ENCODE data around the gene TMEM33.
"Not testable (repeated sequence)": the region's sequence is repeated elsewhere in the genome, so short reads cannot be mapped to it uniquely, and the experiment has no call there.

Gene TMEM33

DNA sequence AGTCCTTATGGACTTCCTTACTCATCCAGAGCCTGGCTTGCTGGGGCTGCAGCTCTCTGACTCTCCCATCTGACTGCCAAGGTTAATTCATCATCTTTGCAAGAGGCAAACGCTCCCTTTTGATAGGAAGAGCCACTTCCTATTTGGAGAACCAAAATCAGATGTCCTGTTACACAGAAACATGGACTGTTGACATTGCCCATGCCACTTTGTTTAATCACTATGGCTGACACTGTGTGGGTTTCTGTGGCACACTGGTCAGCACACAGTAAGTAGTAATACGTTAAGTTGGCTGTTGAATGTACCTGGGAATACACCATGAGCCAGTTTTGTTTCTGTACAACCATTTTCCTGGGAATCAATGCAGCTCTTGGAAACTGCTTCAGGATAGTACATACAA lies 45.1 kb upstream of the TMEM33 start:
- TF ChIP-seq, protein P1, sequence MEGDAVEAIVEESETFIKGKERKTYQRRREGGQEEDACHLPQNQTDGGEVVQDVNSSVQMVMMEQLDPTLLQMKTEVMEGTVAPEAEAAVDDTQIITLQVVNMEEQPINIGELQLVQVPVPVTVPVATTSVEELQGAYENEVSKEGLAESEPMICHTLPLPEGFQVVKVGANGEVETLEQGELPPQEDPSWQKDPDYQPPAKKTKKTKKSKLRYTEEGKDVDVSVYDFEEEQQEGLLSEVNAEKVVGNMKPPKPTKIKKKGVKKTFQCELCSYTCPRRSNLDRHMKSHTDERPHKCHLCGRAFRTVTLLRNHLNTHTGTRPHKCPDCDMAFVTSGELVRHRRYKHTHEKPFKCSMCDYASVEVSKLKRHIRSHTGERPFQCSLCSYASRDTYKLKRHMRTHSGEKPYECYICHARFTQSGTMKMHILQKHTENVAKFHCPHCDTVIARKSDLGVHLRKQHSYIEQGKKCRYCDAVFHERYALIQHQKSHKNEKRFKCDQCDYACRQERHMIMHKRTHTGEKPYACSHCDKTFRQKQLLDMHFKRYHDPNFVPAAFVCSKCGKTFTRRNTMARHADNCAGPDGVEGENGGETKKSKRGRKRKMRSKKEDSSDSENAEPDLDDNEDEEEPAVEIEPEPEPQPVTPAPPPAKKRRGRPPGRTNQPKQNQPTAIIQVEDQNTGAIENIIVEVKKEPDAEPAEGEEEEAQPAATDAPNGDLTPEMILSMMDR (IDR thresholded peaks at IDR 0.05; ENCODE audit: borderline replicate concordance, insufficient read depth, low read depth, low read length), result no peak
- H3K4me3 ChIP-seq (ENCODE audit: low read depth, low read length), result no peak overlapping the region

DNA sequence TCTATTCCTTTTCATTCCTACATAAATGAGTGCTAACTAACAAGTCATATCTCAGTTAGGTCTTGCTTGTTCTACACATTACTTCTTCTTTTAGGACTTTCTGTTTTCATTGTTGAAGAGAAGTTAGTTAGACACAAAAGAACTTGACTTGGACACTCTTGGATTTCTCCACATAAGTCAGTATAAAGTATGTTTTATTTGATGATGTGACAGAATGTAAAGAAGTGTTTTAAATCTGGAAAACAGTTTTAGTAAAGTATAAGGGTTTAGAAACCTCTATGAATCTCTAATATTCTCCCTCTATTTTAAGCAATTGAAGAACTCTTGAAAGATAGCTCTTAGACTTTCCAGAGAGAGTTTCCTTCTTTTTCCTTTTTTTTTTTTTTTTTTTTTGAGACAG lies 38.6 kb upstream of the TMEM33 start:
- TF ChIP-seq, protein P1 (IDR thresholded peaks at IDR 0.05; ENCODE audit: borderline replicate concordance, insufficient read depth, low read depth, low read length), result no peak
- H3K4me3 ChIP-seq (ENCODE audit: low read depth, low read length), result no peak overlapping the region

DNA sequence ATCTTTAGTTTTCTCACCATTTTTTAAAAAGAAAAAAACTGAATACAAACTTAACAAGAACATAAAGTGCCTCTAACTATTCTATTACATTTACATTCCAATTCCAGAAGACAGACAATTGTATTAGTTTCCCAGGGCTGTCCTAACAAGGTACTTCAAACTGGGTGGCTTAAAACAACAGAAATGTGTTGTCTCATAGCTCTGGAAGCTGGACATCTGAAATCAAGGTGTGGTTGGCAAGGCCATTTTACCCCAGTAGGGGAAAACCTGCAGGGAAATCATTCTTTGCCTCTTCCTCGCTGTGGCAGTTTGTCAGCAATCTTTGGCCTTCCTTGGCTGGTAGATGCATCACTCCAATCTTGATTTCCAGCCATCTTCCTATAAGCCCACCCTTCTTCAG lies 37.5 kb upstream of the TMEM33 start:
- no peak overlapping the region for H3K4me3 ChIP-seq (ENCODE audit: low read depth, low read length)
- TF ChIP-seq, protein P1 (IDR thresholded peaks at IDR 0.05; ENCODE audit: borderline replicate concordance, insufficient read depth, low read depth, low read length), result no peak

DNA sequence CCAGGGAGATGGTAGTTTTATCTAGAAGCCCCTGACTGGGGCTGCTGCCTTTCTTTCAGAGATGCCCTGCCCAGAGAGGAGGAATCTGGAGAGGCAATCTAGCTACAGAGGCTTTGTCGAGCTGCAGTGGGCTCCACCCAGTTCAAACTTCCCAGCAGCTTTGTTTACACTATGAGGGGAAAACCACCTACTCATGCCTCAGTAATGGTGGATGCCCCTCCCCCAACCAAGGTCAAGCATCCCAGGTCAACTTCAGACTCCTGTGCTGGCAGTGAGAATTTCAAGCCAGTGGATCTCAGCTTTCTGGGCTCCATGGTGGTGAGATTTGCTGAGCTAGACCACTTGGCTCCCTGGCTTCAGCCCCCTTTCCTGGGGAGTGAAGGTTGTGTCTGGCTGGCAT lies 26.1 kb upstream of the TMEM33 start:
- not testable (repeated sequence) for H3K4me3 ChIP-seq (ENCODE audit: low read depth, low read length)

DNA sequence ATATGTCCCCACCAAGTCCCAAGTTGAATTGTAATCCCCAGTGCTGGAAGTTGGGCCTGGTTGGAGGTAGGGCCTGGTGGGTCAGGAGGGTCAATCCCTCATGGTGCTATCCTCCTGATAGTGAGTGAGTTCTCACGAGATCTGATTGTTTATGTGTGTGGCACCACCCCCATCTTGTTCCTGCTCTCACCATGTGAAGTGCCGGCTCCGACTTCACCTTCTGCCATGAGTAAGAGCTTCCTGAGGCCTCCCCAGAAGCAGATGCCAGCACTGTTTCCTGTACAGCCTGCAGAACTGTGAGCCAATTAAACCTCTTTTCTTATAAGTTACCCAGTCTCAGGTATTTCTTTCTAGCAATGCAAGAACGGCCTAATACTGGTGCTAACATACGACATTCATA lies 22.7 kb upstream of the TMEM33 start:
- TF ChIP-seq, protein P1 (IDR thresholded peaks at IDR 0.05; ENCODE audit: borderline replicate concordance, insufficient read depth, low read depth, low read length), result no peak
- H3K4me3 ChIP-seq (ENCODE audit: low read depth, low read length), result no peak overlapping the region

DNA sequence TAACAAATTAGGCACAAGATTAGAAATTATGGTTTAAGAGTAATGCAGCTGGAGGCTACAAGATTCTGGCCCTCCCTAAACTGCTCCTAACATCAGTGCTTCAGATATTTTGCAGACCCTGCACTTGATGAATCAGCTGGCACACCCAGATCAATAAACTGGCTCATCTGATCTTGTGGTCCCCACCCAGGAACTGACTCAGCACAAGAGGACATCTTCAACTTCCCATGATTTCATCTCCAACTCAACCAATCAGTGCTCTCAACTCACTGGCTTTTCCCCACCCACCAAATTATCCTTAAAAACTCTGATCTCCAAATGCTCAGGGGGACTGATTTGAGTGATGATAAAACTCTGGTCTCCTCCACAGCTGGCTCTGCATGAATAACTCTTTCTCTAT lies 21.7 kb upstream of the TMEM33 start:
- TF ChIP-seq, protein P1 (IDR thresholded peaks at IDR 0.05; ENCODE audit: borderline replicate concordance, insufficient read depth, low read depth, low read length), result no peak

DNA sequence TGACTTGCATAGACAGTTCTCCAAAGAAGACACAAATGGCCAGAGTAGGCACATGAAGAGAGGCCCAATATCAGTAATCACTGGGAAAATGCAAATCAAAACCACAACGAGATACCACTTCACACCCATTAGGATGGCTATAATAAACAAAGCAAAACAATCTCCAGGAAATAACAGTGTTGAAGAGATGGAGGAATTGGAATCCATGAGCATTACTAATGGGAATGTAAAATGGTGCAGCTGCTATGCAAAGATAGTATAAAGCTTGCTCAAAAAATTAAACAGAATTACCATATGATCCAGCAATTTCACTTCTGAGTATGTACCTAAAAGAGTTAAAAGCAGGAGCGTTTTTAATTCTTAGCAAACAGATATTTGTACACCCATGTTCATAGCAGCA lies 17.0 kb upstream of the TMEM33 start:
- no peak overlapping the region for H3K4me3 ChIP-seq (ENCODE audit: low read depth, low read length)
- TF ChIP-seq, protein P1 (IDR thresholded peaks at IDR 0.05; ENCODE audit: borderline replicate concordance, insufficient read depth, low read depth, low read length), result no peak

More for the DNA sequence above, 21.7 kb upstream of the TMEM33 start:
- no peak overlapping the region for H3K4me3 ChIP-seq (ENCODE audit: low read depth, low read length)

DNA sequence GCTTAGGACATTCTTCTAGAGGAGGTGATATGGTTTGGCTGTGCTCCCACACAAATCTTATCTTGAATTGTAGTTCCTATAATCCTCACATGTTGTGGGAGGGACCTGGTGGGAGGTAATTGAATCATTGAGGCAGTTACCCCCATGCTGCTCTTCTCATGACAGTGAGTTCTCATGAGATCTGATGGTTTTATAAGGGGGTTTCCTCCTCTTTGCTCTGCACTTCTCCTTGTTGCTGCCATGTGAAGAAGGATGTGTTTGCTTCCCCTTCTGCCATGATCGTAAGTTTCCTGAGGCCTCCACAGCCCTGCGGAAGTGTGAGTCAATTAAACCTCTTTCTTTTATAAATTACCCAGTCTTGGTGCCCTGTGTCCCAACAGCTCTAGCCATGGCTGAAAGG lies 14.8 kb upstream of the TMEM33 start:
- not testable (repeated sequence) for H3K4me3 ChIP-seq (ENCODE audit: low read depth, low read length)

All from GM12875 (cell line).